Mesenchymal stem cell (in vitro differentiated cells and primary cell): Measurements from ENCODE around the gene C5orf15.
A peak's percentile ranks its signal among the peaks of the same experiment; 100 is the strongest.

Source experiments
- DNase-seq: peaks from one replicate; pipeline ENCODE4 v3.0.0-alpha.2; 2013
- H2AFZ ChIP-seq: one replicate; pipeline ENCODE4 v1.6.1; 2013; ENCODE audit warnings: low read depth, mild to moderate bottlenecking, control low read depth, inconsistent platforms, low read length, moderate library complexity
- H2AK5ac ChIP-seq: 2 replicates; pipeline ENCODE4 v1.6.1; 2013; ENCODE audit warnings: low read length, moderate library complexity, mild to moderate bottlenecking, inconsistent platforms; ENCODE audit not compliant: severe bottlenecking
- H2BK120ac ChIP-seq: one replicate; pipeline ENCODE4 v1.6.1; 2013; ENCODE audit warnings: low read depth, mild to moderate bottlenecking, inconsistent platforms, low read length, moderate library complexity
- H2BK12ac ChIP-seq, 2 experiments: one replicate each; pipeline ENCODE4 v1.6.1; 2013; ENCODE audit warnings: inconsistent platforms in 2 of 2, low read length in 2 of 2, mild to moderate bottlenecking in 2 of 2, moderate library complexity in 2 of 2, control low read depth in 1 of 2
- H2BK15ac ChIP-seq: one replicate; pipeline ENCODE4 v1.6.1; 2013; ENCODE audit warnings: mild to moderate bottlenecking, low read depth, inconsistent platforms; ENCODE audit not compliant: poor library complexity, severe bottlenecking
- H2BK5ac ChIP-seq: 2 replicates; pipeline ENCODE4 v1.6.1; 2013; ENCODE audit warnings: low read depth, mild to moderate bottlenecking, low read length, control low read depth, inconsistent platforms; ENCODE audit not compliant: poor library complexity, severe bottlenecking
- H3K14ac ChIP-seq, 2 experiments: one replicate each; pipeline ENCODE4 v1.6.1; 2013; ENCODE audit warnings: inconsistent platforms in 2 of 2, low read length in 2 of 2, control low read depth in 1 of 2, mild to moderate bottlenecking in 1 of 2, moderate library complexity in 1 of 2
- H3K18ac ChIP-seq, 2 experiments: one replicate each; pipeline ENCODE4 v1.6.1; 2013; ENCODE audit warnings: inconsistent platforms in 2 of 2, low read length in 2 of 2, control low read depth in 1 of 2, low read depth in 1 of 2, mild to moderate bottlenecking in 1 of 2
- H3K23ac ChIP-seq, 2 experiments: one replicate each; pipeline ENCODE4 v1.6.1; 2013; ENCODE audit warnings: inconsistent platforms in 2 of 2, low read length in 2 of 2, mild to moderate bottlenecking in 2 of 2, moderate library complexity in 2 of 2, control low read depth in 1 of 2
- H3K27ac ChIP-seq: 2 replicates; pipeline ENCODE4 v1.5.1; 2013; ENCODE audit warnings: mild to moderate bottlenecking, moderate library complexity, low read length, control low read depth, inconsistent platforms; ENCODE audit not compliant: poor library complexity, severe bottlenecking
- H3K27me3 ChIP-seq, 2 experiments: 2 replicates each; pipeline versions ENCODE4 v1.6.1 to v1.7.0; 2013; ENCODE audit warnings: low read length in 2 of 2, mild to moderate bottlenecking in 2 of 2, moderate library complexity in 2 of 2, control low read depth in 1 of 2, inconsistent platforms in 1 of 2; ENCODE audit not compliant: control insufficient read depth in 1 of 2, insufficient read depth in 1 of 2
- H3K36me3 ChIP-seq, 2 experiments: 2 replicates each; pipeline versions ENCODE4 v1.6.1 to v1.7.0; 2013; ENCODE audit warnings: low read length in 2 of 2, control low read depth in 1 of 2, inconsistent platforms in 1 of 2, low read depth in 1 of 2, mild to moderate bottlenecking in 1 of 2; ENCODE audit not compliant: insufficient read depth in 2 of 2, control insufficient read depth in 1 of 2
- H3K4ac ChIP-seq, 2 experiments: one replicate each; pipeline ENCODE4 v1.6.1; 2013; ENCODE audit warnings: inconsistent platforms in 2 of 2, low read length in 2 of 2, mild to moderate bottlenecking in 2 of 2, moderate library complexity in 2 of 2, control low read depth in 1 of 2, low read depth in 1 of 2
- H3K4me1 ChIP-seq: 2 replicates; pipeline ENCODE4 v1.6.1; 2013; ENCODE audit warnings: low read depth, low read length, control low read depth; ENCODE audit not compliant: control insufficient read depth, insufficient read depth
- H3K4me2 ChIP-seq: 2 replicates; pipeline ENCODE4 v1.6.1; 2013; ENCODE audit warnings: low read length, mild to moderate bottlenecking, inconsistent platforms; ENCODE audit not compliant: poor library complexity, severe bottlenecking
- H3K4me3 ChIP-seq, 2 experiments: 2 replicates each; pipeline versions ENCODE4 v1.5.1 to v1.7.0; 2013; ENCODE audit warnings: low read length in 2 of 2, mild to moderate bottlenecking in 2 of 2, control low read depth in 1 of 2, low read depth in 1 of 2; ENCODE audit not compliant: insufficient read depth in 1 of 2
- H3K79me1 ChIP-seq: replicated peaks from 2 replicates; pipeline ENCODE4 v1.6.1; 2013; ENCODE audit warnings: mild to moderate bottlenecking, control low read depth, low read length, inconsistent platforms; ENCODE audit not compliant: poor library complexity, severe bottlenecking
- H3K9ac ChIP-seq: 2 replicates; pipeline ENCODE4 v1.7.0; 2013; ENCODE audit warnings: mild to moderate bottlenecking, low read length, moderate library complexity
- H3K9me3 ChIP-seq: 2 replicates; pipeline ENCODE4 v1.7.0; 2013; ENCODE audit warnings: mild to moderate bottlenecking, low read length; ENCODE audit not compliant: control insufficient read depth
- H4K8ac ChIP-seq: one replicate; pipeline ENCODE4 v1.6.1; 2013; ENCODE audit warnings: inconsistent platforms, mild to moderate bottlenecking, low read length, moderate library complexity
- H4K91ac ChIP-seq: one replicate; pipeline ENCODE4 v1.6.1; 2013; ENCODE audit warnings: mild to moderate bottlenecking, low read length, inconsistent platforms
- whole genome bisulfite sequencing: methylation state at CpG from one replicate; pipeline ENCODE4 v1.1.7; 2013; ENCODE audit warnings: mixed read lengths; 5-methylcytosine and 5-hydroxymethylcytosine counted together

Gene C5orf15

GRCh38 chr5:133967124-133967523 lies 1.3 kb downstream of the C5orf15 start:
- no peak overlapping the region for H2BK12ac ChIP-seq
- no peak overlapping the region for H3K14ac ChIP-seq
- no peak overlapping the region for H3K27ac ChIP-seq
- DNase-seq: peak; percentile 30
- peaks cover 3% of the 10 kb centered on the region for H3K79me1 ChIP-seq
- H4K8ac ChIP-seq: no peak overlapping the region
- H3K18ac ChIP-seq: no peak overlapping the region
- no peak overlapping the region for H4K91ac ChIP-seq
- WGBS: 92% methylated on average over 5 of the region's 5 CpGs
- H2BK120ac ChIP-seq: no peak overlapping the region
- H2BK5ac ChIP-seq: no peak overlapping the region
- peak overlapping the region; percentile 99 for H3K9ac ChIP-seq
- H3K27me3 ChIP-seq: no peaks in the 10 kb centered on the region
- H3K4me2 ChIP-seq: peak overlapping the region; percentile 87
- peak overlapping the region in 1 of 2 experiments; percentile 14 for H3K4ac ChIP-seq
- H2AFZ ChIP-seq: no peak overlapping the region
- peaks cover 9 to 18% of the 10 kb centered on the region in 2 experiments for H3K36me3 ChIP-seq
- no peak overlapping the region for H3K23ac ChIP-seq
- peaks cover 11% of the 10 kb centered on the region for H3K4me1 ChIP-seq
- peak overlapping the region in 1 of 2 experiments; percentile 98 for H3K4me3 ChIP-seq
- no peak overlapping the region for H2BK15ac ChIP-seq
- H2AK5ac ChIP-seq: no peak overlapping the region
- no peaks in the 10 kb centered on the region for H3K9me3 ChIP-seq

DNA sequence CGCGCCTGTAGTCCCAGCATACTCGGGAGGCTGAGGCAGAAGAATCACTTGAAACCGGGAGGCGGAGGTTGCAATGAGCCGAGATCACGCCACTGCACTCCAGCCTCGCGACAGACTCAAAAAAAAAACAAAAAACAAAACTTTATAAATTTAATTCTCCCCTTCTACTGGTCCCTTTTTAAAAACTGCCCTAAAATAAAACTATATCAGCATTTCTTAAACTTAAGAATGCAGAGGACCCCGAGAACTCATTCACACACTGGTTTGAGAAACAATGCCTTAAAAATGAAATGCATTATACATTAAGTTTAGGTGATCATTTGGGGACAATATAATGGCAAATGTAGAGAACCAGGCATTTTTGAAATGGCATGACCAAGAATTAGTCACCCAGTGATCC lies 2.3 kb downstream of the C5orf15 start:
- no peak overlapping the region for H2AK5ac ChIP-seq
- H2BK12ac ChIP-seq: no peak overlapping the region
- H4K91ac ChIP-seq: no peak overlapping the region
- no peak overlapping the region for H2BK120ac ChIP-seq
- H2AFZ ChIP-seq: no peak overlapping the region
- no peak overlapping the region for H3K14ac ChIP-seq
- 97% methylated on average over 9 of the region's 10 CpGs for WGBS
- no peak overlapping the region for H3K27ac ChIP-seq
- no peak for DNase-seq
- no peak overlapping the region for H3K4me3 ChIP-seq
- no peak overlapping the region for H2BK5ac ChIP-seq
- H3K27me3 ChIP-seq: no peaks in the 10 kb centered on the region
- no peak overlapping the region for H2BK15ac ChIP-seq
- H3K4ac ChIP-seq: no peak overlapping the region
- no peak overlapping the region for H4K8ac ChIP-seq
- H3K79me1 ChIP-seq: no peaks in the 10 kb centered on the region
- no peaks in the 10 kb centered on the region for H3K9me3 ChIP-seq
- no peak overlapping the region for H3K4me2 ChIP-seq
- peaks cover 11% of the 10 kb centered on the region for H3K4me1 ChIP-seq
- peak overlapping the region; percentile 99 for H3K9ac ChIP-seq
- H3K36me3 ChIP-seq: peaks cover 5 to 8% of the 10 kb centered on the region in 2 experiments
- H3K23ac ChIP-seq: no peak overlapping the region
- H3K18ac ChIP-seq: no peak overlapping the region

GRCh38 chr5:133963493-133964128 lies 4.8 kb downstream of the C5orf15 start:
- no peak overlapping the region for H4K91ac ChIP-seq
- no peak overlapping the region for H2BK12ac ChIP-seq
- H4K8ac ChIP-seq: no peak overlapping the region
- no peaks in the 10 kb centered on the region for H3K9me3 ChIP-seq
- no peak overlapping the region for H2BK15ac ChIP-seq
- no peaks in the 10 kb centered on the region for H3K27me3 ChIP-seq
- H3K4me1 ChIP-seq: peaks cover 7% of the 10 kb centered on the region
- peak overlapping the region; percentile 44 for H2AK5ac ChIP-seq
- H3K23ac ChIP-seq: no peak overlapping the region
- no peak overlapping the region for H2BK120ac ChIP-seq
- H2BK5ac ChIP-seq: no peak overlapping the region
- no peak overlapping the region for H3K4me2 ChIP-seq
- no peak overlapping the region for H2AFZ ChIP-seq
- peaks cover 3% of the 10 kb centered on the region for H3K79me1 ChIP-seq
- H3K4me3 ChIP-seq: no peak overlapping the region
- peak overlapping the region; percentile 7 for H3K9ac ChIP-seq
- peak overlapping the region; percentile 89 for H3K27ac ChIP-seq
- H3K36me3 ChIP-seq: peaks cover 13 to 19% of the 10 kb centered on the region in 2 experiments
- 100% methylated on average over 1 of the region's 2 CpGs for WGBS
- H3K4ac ChIP-seq: no peak overlapping the region
- H3K14ac ChIP-seq: no peak overlapping the region
- no peak overlapping the region for H3K18ac ChIP-seq
- DNase-seq: no peak

GRCh38 chr5:133962801-133963476 lies 5.5 kb downstream of the C5orf15 start:
- Histone ChIP-seq H2BK120ac (no peak overlapping the region), H3K27ac (peak overlapping the region; percentile 89), H3K18ac (no peak overlapping the region)

More at GRCh38 chr5:133962801-133963476, 5.5 kb downstream of the C5orf15 start:
- H3K9ac ChIP-seq: peak overlapping the region; percentile 7
- peaks cover 7% of the 10 kb centered on the region for H3K79me1 ChIP-seq
- H3K9me3 ChIP-seq: no peaks in the 10 kb centered on the region
- peak overlapping the region; percentile 31 for H2BK5ac ChIP-seq
- H3K27me3 ChIP-seq: no peaks in the 10 kb centered on the region
- H2AK5ac ChIP-seq: peak overlapping the region; percentile 77
- peak overlapping the region in 1 of 2 experiments; percentile 5 for H3K4me3 ChIP-seq
- peak; percentile 73 for DNase-seq
- H3K4me2 ChIP-seq: peak overlapping the region; percentile 39
- H2BK12ac ChIP-seq: no peak overlapping the region
- no peak overlapping the region for H3K4ac ChIP-seq
- H3K4me1 ChIP-seq: peaks cover 7% of the 10 kb centered on the region
- 48% methylated on average over 2 of the region's 2 CpGs for WGBS
- no peak overlapping the region for H2BK15ac ChIP-seq
- no peak overlapping the region for H2AFZ ChIP-seq
- no peak overlapping the region for H3K23ac ChIP-seq
- no peak overlapping the region for H4K91ac ChIP-seq
- H4K8ac ChIP-seq: no peak overlapping the region
- no peak overlapping the region for H3K14ac ChIP-seq
- H3K36me3 ChIP-seq: peaks cover 18 to 22% of the 10 kb centered on the region in 2 experiments
